Left lung (tissue), 10 donors: ENCODE data around the gene SLC10A7. TPM values are rescaled to one million over a fixed set of nuclear protein-coding genes. Genes with fewer than 3 reads are reported as not detected.

ENCODE experiments used
- ATAC-seq: fragments of 200-7000 bp; cut with Tn5 transposase; one replicate; pipeline ENCODE4 v1.9.1; 2020; ENCODE audit warnings: moderate library complexity
- DNase-seq, 4 donors: peaks; one replicate each; pipeline ENCODE4 v3.0.0-alpha.2; 2013 to 2020
- H3K27ac ChIP-seq, 2 donors: fragments of 200-600 bp; sonication (generic) in 1 of 2; one replicate each; pipeline versions ENCODE4 v1.5.0 to v1.8.0; 2020 to 2021
- H3K27me3 ChIP-seq, 2 donors: fragments of 200-600 bp; sonication (generic) in 1 of 2; one replicate each; pipeline versions ENCODE4 v1.5.0 to v1.8.0; 2020 to 2021
- H3K36me3 ChIP-seq, 2 donors: fragments of 200-600 bp; sonication (generic) in 1 of 2; one replicate each; pipeline versions ENCODE4 v1.5.0 to v1.8.0; 2020 to 2021
- H3K4me1 ChIP-seq, 2 donors: fragments of 200-600 bp; one replicate each; pipeline ENCODE4 v1.8.0; 2021
- H3K4me3 ChIP-seq, 2 donors: fragments of 200-600 bp; sonication (generic) in 1 of 2; one replicate each; pipeline versions ENCODE4 v1.5.0 to v1.8.0; 2020 to 2021; ENCODE audit warnings: mild to moderate bottlenecking in 1 of 2
- H3K9me3 ChIP-seq, 2 donors: fragments of 200-600 bp; sonication (generic) in 1 of 2; one replicate each; pipeline versions ENCODE4 v1.5.0 to v1.8.0; 2020 to 2021
- CTCF ChIP-seq, 2 donors: fragments of 200-600 bp; sonication (generic) in 1 of 2; IDR thresholded peaks; one replicate each; pipeline versions ENCODE4 v1.5.0 to v1.8.0; 2021; ENCODE audit warnings: antibody characterized with exemption in 2 of 2
- intact Hi-C, 2 donors: fragments of 100-400 bp; cut with DNase I; formaldehyde crosslinking; loops; one replicate each; pipeline versions ENCODE4 v1.11.2 to v1.14.2; 2022
- polyA plus RNA-seq, 6 donors: library from polyadenylated mRNA; unstranded; fragments of 120-200 nt; gene quantifications; one replicate each; pipeline ENCODE4 v1.2.1, GENCODE V29; 2013; ENCODE audit not compliant: insufficient read length in 6 of 6
- total RNA-seq, 2 donors: library from RNA; stranded (reverse); fragmentation: NEBNext Ultra II Directional; extraction: Animal tissue kit (Norgen Biotek cat#: 25700); gene quantifications; one replicate each; pipeline ENCODE4 v1.2.1, GENCODE V29; 2021
- donor health status: DM: no; HTN: yes; CAD: no.
- donor health status: DM: no; HTN: no; CAD: no.

Gene SLC10A7
- total and polyA plus RNA-seq, 8 donors: 16.3 to 22.0 (median 18.1) TPM

- H3K27me3 ChIP-seq: peaks cover 0 to 6% of the 10 kb centered on the region in 2 donors
- H3K4me1 ChIP-seq: peaks cover 7 to 21% of the 10 kb centered on the region in 2 donors
- no peak overlapping the region for H3K4me3 ChIP-seq
- H3K9me3 ChIP-seq: no peaks in the 10 kb centered on the region
- intact Hi-C loops: no loop called here
- ATAC-seq: peak; percentile 2
- no peak for DNase-seq
- peak overlapping the region in 1 of 2 donors; percentile 46 for H3K27ac ChIP-seq
- no peaks in the 10 kb centered on the region for H3K36me3 ChIP-seq
- no peak for TF ChIP-seq CTCF (IDR thresholded peaks at IDR 0.05)
Observed at GRCh38 chr4:146245246-146245645, 276.5 kb downstream of the SLC10A7 start.

- peaks cover 0 to 6% of the 10 kb centered on the region in 2 donors for H3K27me3 ChIP-seq
- intact Hi-C loops: no loop called here
- no peak for ATAC-seq
- H3K27ac ChIP-seq: peak overlapping the region in 1 of 2 donors; percentile 46
- H3K4me1 ChIP-seq: peaks cover 7 to 21% of the 10 kb centered on the region in 2 donors
- no peak for TF ChIP-seq CTCF (IDR thresholded peaks at IDR 0.05)
- no peaks in the 10 kb centered on the region for H3K36me3 ChIP-seq
- no peaks in the 10 kb centered on the region for H3K9me3 ChIP-seq
- H3K4me3 ChIP-seq: no peak overlapping the region
- DNase-seq: no peak
Observed at GRCh38 chr4:146244496-146244895, 277.2 kb downstream of the SLC10A7 start.

GRCh38 chr4:146243883-146244277 is 277.9 kb downstream of the SLC10A7 start:
- no peaks in the 10 kb centered on the region for H3K36me3 ChIP-seq
- no peak for DNase-seq
- intact Hi-C loops: no loop called here
- ATAC-seq: no peak
- peak overlapping the region in 1 of 2 donors; percentile 86 for H3K27ac ChIP-seq
- H3K4me1 ChIP-seq: peaks cover 7 to 21% of the 10 kb centered on the region in 2 donors
- no peak for TF ChIP-seq CTCF (IDR thresholded peaks at IDR 0.05)
- H3K4me3 ChIP-seq: no peak overlapping the region
- no peaks in the 10 kb centered on the region for H3K9me3 ChIP-seq
- peaks cover 0 to 6% of the 10 kb centered on the region in 2 donors for H3K27me3 ChIP-seq

- peaks cover 7 to 21% of the 10 kb centered on the region in 2 donors for H3K4me1 ChIP-seq
- peaks cover 0 to 6% of the 10 kb centered on the region in 2 donors for H3K27me3 ChIP-seq
- TF ChIP-seq CTCF (IDR thresholded peaks at IDR 0.05): peak in 1 of 2 donors; percentile 47
- no peaks in the 10 kb centered on the region for H3K36me3 ChIP-seq
- DNase-seq (peak in 1 of 4 donors; percentile 82), ATAC-seq (no peak)
- intact Hi-C loops: no loop called here
- no peak overlapping the region for H3K4me3 ChIP-seq
- H3K27ac ChIP-seq: peak overlapping the region; percentile 86
- H3K9me3 ChIP-seq: no peaks in the 10 kb centered on the region
Observed at GRCh38 chr4:146243141-146243882, 278.4 kb downstream of the SLC10A7 start.

GRCh38 chr4:146238107-146238506 is 283.6 kb downstream of the SLC10A7 start:
- intact Hi-C loops: no loop called here
- no peak for ATAC-seq
- no peak for DNase-seq
- peaks cover 0 to 21% of the 10 kb centered on the region in 2 donors for H3K4me1 ChIP-seq
- H3K4me3 ChIP-seq: no peak overlapping the region
- H3K9me3 ChIP-seq: no peaks in the 10 kb centered on the region
- no peak overlapping the region for H3K27ac ChIP-seq
- H3K36me3 ChIP-seq: no peaks in the 10 kb centered on the region
- TF ChIP-seq CTCF (IDR thresholded peaks at IDR 0.05): no peak
- peaks cover 0 to under 1% of the 10 kb centered on the region in 2 donors for H3K27me3 ChIP-seq
